SK-N-DZ (cell line): ENCODE results near the gene HHIPL1.
A peak's percentile ranks its signal among the peaks of the same experiment; 100 is the strongest.
"Not testable (repeated sequence)": the region's sequence is repeated elsewhere in the genome, so short reads cannot be mapped to it uniquely, and the experiment has no call there.

ENCODE experiments used
- DNase-seq: peaks from one replicate; pipeline ENCODE4 v3.0.0-alpha.2; 2015; ENCODE audit warnings: low spot score

HHIPL1 gene

GRCh38 chr14:99660006-99660566 is 15.2 kb downstream of the HHIPL1 start:
- DNase-seq: no peak

DNA sequence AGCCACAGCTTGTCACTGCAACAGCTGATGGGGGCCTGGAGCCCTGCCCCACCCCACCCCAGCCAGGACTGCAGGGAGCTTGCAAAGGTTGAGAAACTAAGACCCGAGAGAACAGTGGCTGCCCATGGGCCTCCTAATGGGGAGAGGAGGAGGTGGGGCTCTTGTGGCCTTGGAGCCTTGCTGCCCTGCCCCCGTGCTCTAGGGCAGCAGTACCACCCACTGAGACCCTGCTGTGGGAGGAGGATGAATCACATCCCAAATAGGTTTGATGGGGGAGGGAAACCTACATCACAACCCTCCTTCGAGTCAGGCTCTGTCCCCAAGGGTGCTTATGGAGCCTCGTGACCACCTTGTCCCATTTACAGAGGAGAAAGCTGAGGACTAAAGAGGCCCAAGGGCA is 15.9 kb downstream of the HHIPL1 start:
- no peak for DNase-seq

GRCh38 chr14:99661206-99661605 is 16.3 kb downstream of the HHIPL1 start:
- not testable (repeated sequence) for DNase-seq

GRCh38 chr14:99662846-99663245 is 17.9 kb downstream of the HHIPL1 start:
- no peak for DNase-seq

DNA sequence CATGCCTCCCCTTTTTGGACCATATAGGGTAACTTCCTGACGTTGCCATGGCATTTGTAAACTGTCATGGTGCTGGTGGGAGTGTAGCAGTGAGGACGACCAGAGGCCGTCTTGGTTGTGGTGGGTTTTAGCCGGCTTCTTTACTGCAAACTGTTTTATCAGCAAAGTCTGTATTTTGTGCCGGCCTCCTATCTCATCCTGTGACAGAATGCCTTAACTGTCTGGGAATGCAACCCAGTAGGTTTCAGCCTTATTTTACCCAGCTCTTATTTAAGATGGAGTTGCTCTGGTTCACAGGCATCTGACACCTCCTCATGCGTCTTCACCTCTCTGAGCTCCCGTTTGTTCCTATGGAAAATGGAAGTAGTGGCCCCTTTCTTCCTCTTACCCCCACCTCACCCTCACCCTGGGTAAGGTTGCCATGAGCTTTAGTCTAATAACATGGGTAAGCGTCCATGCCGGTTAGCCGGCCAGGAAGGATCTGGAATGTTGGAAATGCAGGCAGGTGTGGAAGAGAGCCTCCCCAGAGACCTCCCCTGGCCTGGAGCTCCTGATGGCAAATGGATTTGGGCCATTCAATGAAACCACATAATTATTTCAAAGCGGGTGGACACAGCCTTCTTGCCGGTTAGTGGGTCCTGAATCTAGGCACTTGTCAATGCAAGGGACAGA is 18.6 kb downstream of the HHIPL1 start:
- no peak for DNase-seq

GRCh38 chr14:99664058-99664936 is 19.4 kb downstream of the HHIPL1 start:
- DNase-seq: peak; percentile 42

GRCh38 chr14:99664937-99665273 is 20.0 kb downstream of the HHIPL1 start:
- no peak for DNase-seq

DNA sequence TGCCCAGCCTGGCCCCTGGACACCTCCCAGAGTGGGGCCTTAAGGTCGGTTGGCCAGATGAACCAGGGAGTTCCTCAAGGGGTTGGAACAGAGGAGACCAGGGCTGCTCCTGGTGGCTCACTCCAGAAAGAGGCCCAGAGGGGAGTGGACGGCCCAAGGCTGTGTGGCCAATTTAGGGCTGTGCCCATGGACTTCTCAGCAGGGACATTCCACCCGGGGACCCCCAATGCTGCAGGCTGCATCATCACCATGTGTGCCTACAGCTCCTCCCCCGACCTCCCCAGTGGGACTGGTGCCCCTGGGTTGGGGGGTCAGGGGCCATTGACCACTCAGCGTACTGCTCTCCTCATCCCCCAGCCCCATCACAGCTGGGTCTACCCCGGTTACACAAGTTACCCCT is 21.6 kb downstream of the HHIPL1 start:
- no peak for DNase-seq

- no peak for DNase-seq
Observed at GRCh38 chr14:99667045-99667444, 22.1 kb downstream of the HHIPL1 start.

DNA sequence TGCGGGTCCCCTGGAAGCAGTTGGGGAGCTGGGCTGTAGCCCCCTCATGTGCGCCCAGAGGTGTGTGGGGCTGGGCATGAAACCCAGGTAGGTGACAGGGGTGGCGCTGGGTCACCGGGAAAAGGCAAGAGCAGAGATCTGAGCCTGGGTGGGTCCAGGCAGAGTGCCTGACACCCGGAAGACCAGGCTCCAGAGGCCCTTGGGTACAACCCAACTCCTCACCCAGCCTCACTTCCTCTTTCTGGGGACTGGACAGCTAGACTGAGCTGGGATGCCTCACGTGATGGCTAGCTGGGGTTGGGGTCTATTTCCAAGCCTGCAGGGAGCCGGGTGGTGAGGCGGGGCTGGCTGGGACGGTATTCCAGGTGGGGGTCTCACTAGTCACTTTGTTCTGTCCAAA is 22.9 kb downstream of the HHIPL1 start:
- DNase-seq: no peak

DNA sequence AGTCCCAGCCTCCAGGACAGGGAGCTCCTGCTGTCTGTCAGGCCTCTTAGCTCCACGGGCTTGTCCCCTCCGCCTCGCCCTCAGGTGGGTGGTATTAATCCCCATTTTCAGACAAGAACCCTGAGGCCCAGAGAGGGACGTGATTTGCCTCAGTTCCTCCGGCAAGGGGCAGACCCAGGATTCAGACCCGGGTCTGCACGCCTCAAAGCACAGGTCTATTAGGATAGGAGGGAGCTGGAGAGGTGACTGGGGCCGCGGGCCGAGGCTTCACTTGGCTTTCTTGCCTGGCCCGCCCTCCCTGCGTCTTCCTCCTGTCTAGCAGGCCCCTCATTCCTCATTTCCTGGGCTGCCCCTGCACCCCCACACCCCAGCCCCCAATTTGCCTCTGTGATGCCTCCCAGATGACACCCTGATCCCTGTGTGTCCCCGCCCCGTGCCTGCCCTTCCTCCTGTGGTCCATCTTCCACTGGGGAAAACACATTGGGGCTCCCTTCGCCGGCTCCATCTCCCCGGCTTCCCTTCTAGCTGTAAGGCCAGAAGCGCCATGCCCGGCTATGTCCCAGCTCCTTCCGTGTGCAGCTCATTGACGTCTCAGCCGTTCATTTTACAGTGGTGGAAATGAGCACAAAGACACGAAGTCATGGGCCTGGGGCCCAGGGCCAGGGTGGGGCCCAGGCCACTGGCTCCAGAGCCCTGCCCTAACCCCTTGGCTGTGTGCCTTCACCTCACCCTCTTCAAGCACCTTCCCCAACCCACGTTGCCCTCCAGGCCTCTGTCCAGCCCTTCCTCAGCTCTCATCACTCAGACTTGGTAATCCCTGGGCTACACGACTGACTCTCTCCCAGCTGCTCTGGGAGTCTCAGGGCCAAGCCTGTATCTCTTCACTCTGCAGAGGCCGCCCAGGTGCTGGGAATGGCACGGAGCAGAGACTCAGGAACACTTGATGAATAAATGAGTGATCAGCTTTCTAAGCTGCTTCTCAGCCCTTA is 23.7 kb downstream of the HHIPL1 start:
- DNase-seq: no peak

- DNase-seq: no peak
Observed at GRCh38 chr14:99670361-99671234, 25.7 kb downstream of the HHIPL1 start.

DNA sequence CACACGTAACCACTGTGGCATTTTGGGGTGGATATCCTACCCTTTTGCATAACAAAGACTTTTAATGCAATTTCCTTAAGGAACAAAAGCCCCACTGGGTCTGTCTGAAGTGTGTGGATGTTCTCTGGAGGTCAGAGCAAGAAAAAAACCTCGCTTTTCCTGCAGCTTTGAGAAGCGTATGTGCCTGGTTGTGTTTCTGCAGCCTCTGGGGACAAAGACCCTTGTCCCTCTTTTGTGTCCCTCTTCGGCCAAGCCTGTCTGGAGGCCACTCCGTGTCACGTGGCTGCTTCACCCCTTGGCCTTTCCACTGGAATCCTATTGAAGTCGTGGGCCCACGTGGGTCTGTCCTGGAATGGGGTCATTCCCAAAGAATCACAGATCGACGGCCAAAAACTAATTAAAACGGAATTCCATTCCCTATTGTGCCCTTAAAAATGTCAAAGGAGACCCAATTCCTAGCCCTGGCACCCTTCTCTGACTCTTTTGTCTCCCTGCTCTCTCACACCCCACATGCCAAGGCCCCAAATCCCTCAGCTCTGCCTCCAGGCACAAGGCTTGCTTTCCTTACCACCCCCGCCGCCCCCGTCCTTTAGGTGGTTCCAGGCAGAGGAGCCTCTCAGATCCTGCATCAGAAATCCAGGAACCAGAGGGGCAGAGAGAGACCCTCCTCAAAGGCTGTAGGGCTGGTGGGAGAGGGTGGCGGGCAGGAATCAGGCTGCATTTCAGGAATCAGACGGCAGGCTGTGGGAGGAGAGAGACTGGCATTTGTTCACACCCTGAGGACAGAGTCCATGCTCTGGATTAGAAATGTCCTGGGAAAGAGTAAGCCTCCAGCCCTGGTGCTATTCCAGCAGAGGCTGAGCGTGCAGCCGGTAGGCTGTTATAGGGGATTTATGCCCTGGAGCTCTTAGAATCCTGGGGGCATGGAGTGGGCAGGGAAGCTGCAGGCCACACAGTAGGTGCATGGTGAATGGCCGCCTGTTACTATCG is 26.6 kb downstream of the HHIPL1 start:
- DNase-seq: no peak

- no peak for DNase-seq
Observed at GRCh38 chr14:99672506-99673304, 27.8 kb downstream of the HHIPL1 start.

GRCh38 chr14:99673305-99674063 is 28.6 kb downstream of the HHIPL1 start:
- no peak for DNase-seq

GRCh38 chr14:99674064-99674650 is 29.2 kb downstream of the HHIPL1 start:
- DNase-seq: no peak

- no peak for DNase-seq
Observed at GRCh38 chr14:99674776-99675381, 29.9 kb downstream of the HHIPL1 start.
